NT2/D1 (cell line): ENCODE measurements around the gene BIRC3.

Experiments
- SUZ12 ChIP-seq: IDR thresholded peaks from 2 replicates; pipeline ENCODE4 v1.6.1; 2011; ENCODE audit not compliant: insufficient read length, insufficient read depth; ENCODE audit errors: extremely low read depth
- YY1 ChIP-seq: IDR thresholded peaks from 2 replicates; pipeline ENCODE4 v1.6.1; 2011; ENCODE audit not compliant: insufficient read length, insufficient read depth
- ZNF274 ChIP-seq: IDR thresholded peaks from 2 replicates; pipeline ENCODE4 v1.6.1; 2011; ENCODE audit warnings: mild to moderate bottlenecking, low read depth, low read length

GRCh38 chr11:102361086-102362031 lies 44.1 kb downstream of the BIRC3 start:
- TF ChIP-seq ZNF274: no peak
- no peak for TF ChIP-seq YY1
- no peak for TF ChIP-seq SUZ12
